CD14-positive monocyte (primary cell): ENCODE results near the gene INO80C. TPM values are rescaled to one million over a fixed set of nuclear protein-coding genes. Genes with fewer than 3 reads are reported as not detected.

Experiments
- DNase-seq, 3 donors: peaks; one replicate each; pipeline ENCODE4 v3.0.0-alpha.2; 2011 to 2022
- H2AFZ ChIP-seq: 2 replicates; pipeline ENCODE4 v1.6.0; 2012; ENCODE audit warnings: mild to moderate bottlenecking, low read depth, low read length, inconsistent platforms; ENCODE audit not compliant: insufficient read depth, poor library complexity, severe bottlenecking
- H3K27ac ChIP-seq, 2 donors: 1 replicate in 1 of 2; 2 replicates in 1 of 2; pipeline ENCODE4 v1.5.1; 2012 to 2013; ENCODE audit warnings: low read length in 2 of 2, control low read depth in 1 of 2, inconsistent platforms in 1 of 2, low read depth in 1 of 2, mild to moderate bottlenecking in 1 of 2
- H3K27me3 ChIP-seq, 2 donors: one replicate each; pipeline versions ENCODE4 v1.6.0 to v1.6.1; 2011 to 2013; ENCODE audit warnings: low read length in 2 of 2; ENCODE audit not compliant: control insufficient read depth in 2 of 2, insufficient read depth in 2 of 2
- H3K36me3 ChIP-seq, 2 donors: replicated peaks in 1 of 2; 1 replicate in 1 of 2; 2 replicates in 1 of 2; pipeline versions ENCODE4 v1.5.1 to v1.6.1; 2012 to 2013; ENCODE audit warnings: low read length in 2 of 2, control low read depth in 1 of 2, inconsistent platforms in 1 of 2, mild to moderate bottlenecking in 1 of 2; ENCODE audit not compliant: insufficient read depth in 2 of 2, control insufficient read depth in 1 of 2
- H3K4me1 ChIP-seq, 2 donors: 1 replicate in 1 of 2; 2 replicates in 1 of 2; pipeline versions ENCODE4 v1.5.1 to v1.6.1; 2012 to 2013; ENCODE audit warnings: low read length in 2 of 2, control low read depth in 1 of 2, inconsistent platforms in 1 of 2, mild to moderate bottlenecking in 1 of 2, moderate library complexity in 1 of 2; ENCODE audit not compliant: insufficient read depth in 2 of 2, control insufficient read depth in 1 of 2
- H3K4me2 ChIP-seq: replicated peaks from 2 replicates; pipeline ENCODE3; 2012; ENCODE audit warnings: low read length, moderate library complexity, mild to moderate bottlenecking; ENCODE audit not compliant: poor library complexity, severe bottlenecking; ENCODE audit errors: extremely low read depth
- H3K4me3 ChIP-seq, 3 experiments: fragments of 200-600 bp in 1 of 3; sonication (generic) in 1 of 3; replicated peaks in 1 of 3; 1 replicate in 2 of 3; 2 replicates in 1 of 3; pipeline ENCODE4 v1.5.1; 2011 to 2013; ENCODE audit warnings: low read length in 3 of 3, mild to moderate bottlenecking in 3 of 3, control low read depth in 2 of 3, low read depth in 2 of 3, inconsistent platforms in 1 of 3, moderate library complexity in 1 of 3
- H3K79me2 ChIP-seq: 2 replicates; pipeline ENCODE4 v1.6.0; 2012; ENCODE audit warnings: mild to moderate bottlenecking, control low read depth, inconsistent platforms, low read length, moderate library complexity; ENCODE audit not compliant: insufficient read depth
- H3K9ac ChIP-seq: 2 replicates; pipeline ENCODE4 v1.6.0; 2017; ENCODE audit warnings: low read length, mild to moderate bottlenecking; ENCODE audit not compliant: insufficient read depth, poor library complexity, severe bottlenecking
- H3K9me3 ChIP-seq, 2 donors: replicated peaks in 1 of 2; 1 replicate in 1 of 2; 2 replicates in 1 of 2; pipeline versions ENCODE4 v1.5.1 to v1.6.1; 2012 to 2013; ENCODE audit warnings: low read length in 2 of 2, control low read depth in 1 of 2; ENCODE audit not compliant: control insufficient read depth in 1 of 2, insufficient read depth in 1 of 2
- H4K20me1 ChIP-seq: 2 replicates; pipeline ENCODE4 v1.6.0; 2012; ENCODE audit warnings: mild to moderate bottlenecking, low read length, control low read depth, moderate library complexity; ENCODE audit not compliant: insufficient read depth
- H3K27ac Mint-ChIP-seq, 7 donors: one replicate each; pipeline ENCODE4 v1.8.0; 2020; ENCODE audit warnings: mild to moderate bottlenecking in 7 of 7, mixed read lengths in 7 of 7, moderate library complexity in 6 of 7, inconsistent platforms in 2 of 7
- H3K27me3 Mint-ChIP-seq, 3 donors: one replicate each; pipeline ENCODE4 v1.8.0; 2021 to 2022; ENCODE audit warnings: low read depth in 3 of 3, mild to moderate bottlenecking in 3 of 3, mixed read lengths in 3 of 3, moderate library complexity in 3 of 3, inconsistent platforms in 1 of 3
- H3K36me3 Mint-ChIP-seq, 2 donors: one replicate each; pipeline ENCODE4 v1.8.0; 2020; ENCODE audit warnings: mixed read lengths in 2 of 2, inconsistent platforms in 1 of 2, mild to moderate bottlenecking in 1 of 2
- H3K4me1 Mint-ChIP-seq: one replicate; pipeline ENCODE4 v1.8.0; 2020; ENCODE audit warnings: mild to moderate bottlenecking, mixed read lengths
- H3K4me3 Mint-ChIP-seq, 2 donors: one replicate each; pipeline ENCODE4 v1.8.0; 2020; ENCODE audit warnings: mild to moderate bottlenecking in 2 of 2, mixed read lengths in 2 of 2, moderate library complexity in 1 of 2
- H3K9me3 Mint-ChIP-seq, 7 donors: one replicate each; pipeline ENCODE4 v1.8.0; 2020 to 2022; ENCODE audit warnings: mixed read lengths in 7 of 7, mild to moderate bottlenecking in 6 of 7, moderate library complexity in 6 of 7, inconsistent platforms in 2 of 7
- CTCF ChIP-seq: fragments of 200-600 bp; IDR thresholded peaks from one replicate; pipeline ENCODE4 v1.8.0; 2022; ENCODE audit warnings: antibody characterized with exemption, mild to moderate bottlenecking
- WGBS: methylation state at CpG from one replicate; pipeline ENCODE4 v1.1.5; 2013; ENCODE audit warnings: missing lambda C conversion rate; ENCODE audit not compliant: insufficient coverage; 5-methylcytosine and 5-hydroxymethylcytosine counted together
- intact Hi-C, 2 donors: fragments of 100-400 bp; cut with micrococcal nuclease; formaldehyde crosslinking; loops; one replicate each; pipeline versions ENCODE4 v1.15.0 to v1.15.1; 2023
- polyA plus RNA-seq, 3 donors: library from polyadenylated mRNA; depleted of rRNA in 1 of 3; unstranded in 2 of 3; stranded (reverse) in 1 of 3; fragments of 300-500 nt in 2 of 3; fragments of >200 nt in 1 of 3; fragmentation: Illumina TruSeq in 2 of 3; gene quantifications; 1 replicate in 2 of 3; 2 replicates in 1 of 3; pipeline ENCODE4 v1.2.3, GENCODE V29; 2012 to 2021

Gene INO80C
- polyA plus RNA-seq, 3 donors = 17.7 to 27.9 (median 22.3) TPM

- peak overlapping the region in 2 of 7 donors; percentile 11 to 19 for H3K27ac Mint-ChIP-seq
- Histone ChIP-seq H3K27ac (no peak overlapping the region), H4K20me1 (no peaks in the 10 kb centered on the region), H3K9ac (no peak overlapping the region), H3K36me3 (no peaks in the 10 kb centered on the region), H2AFZ (no peak overlapping the region), H3K9me3 (no peaks in the 10 kb centered on the region), H3K4me1 (no peaks in the 10 kb centered on the region), H3K27me3 (no peaks in the 10 kb centered on the region), H3K4me3 (no peak overlapping the region), H3K4me2 (no peak overlapping the region), H3K79me2 (no peaks in the 10 kb centered on the region)
- no peak for DNase-seq
- intact Hi-C loops = no loop called here
- H3K4me3 Mint-ChIP-seq = no peak overlapping the region
- 94% methylated on average over 4 of the region's 5 CpGs for WGBS
- H3K4me1 Mint-ChIP-seq = peaks cover 3% of the 10 kb centered on the region
- no peaks in the 10 kb centered on the region for H3K9me3 Mint-ChIP-seq
- H3K27me3 Mint-ChIP-seq = peaks cover 0 to 6% (median 0%) of the 10 kb centered on the region in 3 donors
- no peaks in the 10 kb centered on the region for H3K36me3 Mint-ChIP-seq
- no peak for TF ChIP-seq CTCF
Observed at GRCh38 chr18:35426786-35427185, 71.0 kb downstream of the INO80C start.

GRCh38 chr18:35424356-35424755 is 73.4 kb downstream of the INO80C start:
- TF ChIP-seq CTCF = no peak
- Histone ChIP-seq H3K36me3 (no peaks in the 10 kb centered on the region), H3K27ac (no peak overlapping the region), H4K20me1 (no peaks in the 10 kb centered on the region), H3K79me2 (no peaks in the 10 kb centered on the region), H3K4me3 (no peak overlapping the region), H3K4me1 (no peaks in the 10 kb centered on the region), H3K4me2 (no peak overlapping the region), H3K9ac (no peak overlapping the region), H3K9me3 (no peaks in the 10 kb centered on the region), H2AFZ (no peak overlapping the region), H3K27me3 (no peaks in the 10 kb centered on the region)
- intact Hi-C loops = no loop called here
- H3K4me3 Mint-ChIP-seq = no peak overlapping the region
- whole genome bisulfite sequencing = 94% methylated on average over 2 of the region's 3 CpGs
- H3K27ac Mint-ChIP-seq = no peak overlapping the region
- H3K9me3 Mint-ChIP-seq = peaks cover 0 to 2% (median 0%) of the 10 kb centered on the region in 7 donors
- peaks cover 0 to 4% (median 0%) of the 10 kb centered on the region in 3 donors for H3K27me3 Mint-ChIP-seq
- no peaks in the 10 kb centered on the region for H3K36me3 Mint-ChIP-seq
- no peak for DNase-seq
- H3K4me1 Mint-ChIP-seq = no peaks in the 10 kb centered on the region
